ENCODE results near the gene PLEKHJ1.

GRCh38 chr19:2268480-2268830, 32.3 kb upstream of the PLEKHJ1 start:
- TF ChIP-seq CTCF (IDR thresholded peaks at IDR 0.05) = no peak
- TF ChIP-seq POLR2A (IDR thresholded peaks at IDR 0.05) = no peak

Data from right lobe of liver (tissue), 4 donors.